ENCODE measurements around the gene SLC7A7. TPM values are rescaled to one million over a fixed set of nuclear protein-coding genes. Genes with fewer than 3 reads are reported as not detected.
"Not testable (repeated sequence)": the region's sequence is repeated elsewhere in the genome, so short reads cannot be mapped to it uniquely, and the experiment has no call there.

SLC7A7 gene
- polyA plus RNA-seq, 12 donors, result 14.0 to 34.9 (median 26.6) TPM; not detected in 1

DNA sequence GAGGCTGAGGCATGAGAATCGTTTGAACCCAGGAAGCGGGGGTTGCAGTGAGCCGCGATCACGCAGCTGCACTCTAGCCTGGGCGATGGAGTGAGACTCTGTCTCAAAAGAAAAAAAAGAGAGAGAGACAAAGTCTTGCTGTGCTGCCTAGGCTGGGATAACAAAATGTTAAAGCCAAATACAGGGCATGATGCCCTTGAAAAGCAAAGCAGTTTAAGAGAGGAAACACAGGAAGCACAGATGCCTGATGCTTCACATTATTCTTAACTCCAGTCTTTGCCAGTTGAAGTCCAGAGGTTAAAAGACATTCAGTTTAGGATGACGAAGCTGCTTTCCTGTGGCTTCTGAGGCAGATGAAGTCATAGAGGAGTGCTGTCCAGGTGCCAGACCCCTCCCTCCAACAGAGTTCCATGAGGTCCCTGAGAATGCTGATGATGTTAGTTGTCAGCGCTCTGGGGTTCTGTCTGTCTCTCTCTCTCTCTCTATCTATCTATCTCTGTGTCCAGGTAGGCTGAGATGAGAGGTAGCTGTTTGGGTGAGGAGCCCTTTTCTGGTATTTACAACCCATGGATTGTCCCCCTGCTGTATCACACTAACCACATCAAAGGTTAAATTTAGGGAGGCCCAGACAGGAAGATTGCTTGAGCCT lies 9.6 kb upstream of the SLC7A7 start:
- DNase-seq, result no peak

DNA sequence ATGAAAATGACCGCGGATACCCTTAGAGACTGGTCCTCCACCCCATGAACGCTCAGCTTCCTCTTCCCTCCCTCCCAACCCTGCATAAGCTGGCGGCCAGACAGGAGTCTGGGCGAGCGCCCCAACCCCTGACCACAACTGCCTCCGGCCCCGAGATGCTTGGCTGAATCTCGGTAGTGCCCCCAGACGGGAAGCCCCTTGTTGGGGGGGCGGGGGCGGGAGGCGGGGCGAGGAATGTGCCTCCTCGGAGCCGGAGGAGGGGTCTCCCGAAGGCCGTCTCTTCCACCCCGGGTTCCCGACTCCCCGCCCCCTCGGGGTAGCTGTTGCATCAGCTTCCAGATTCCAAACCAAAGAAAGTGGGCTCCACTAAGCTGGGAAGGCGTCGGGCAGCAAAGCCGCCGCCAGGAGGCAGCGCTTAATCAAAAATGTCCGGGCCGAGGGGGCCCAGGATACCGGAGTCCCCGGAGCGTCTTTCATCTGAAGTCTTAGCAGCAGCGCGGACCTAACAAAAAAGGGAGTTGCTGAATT lies 7.4 kb upstream of the SLC7A7 start:
- DNase-seq, result peak; percentile 90

DNA sequence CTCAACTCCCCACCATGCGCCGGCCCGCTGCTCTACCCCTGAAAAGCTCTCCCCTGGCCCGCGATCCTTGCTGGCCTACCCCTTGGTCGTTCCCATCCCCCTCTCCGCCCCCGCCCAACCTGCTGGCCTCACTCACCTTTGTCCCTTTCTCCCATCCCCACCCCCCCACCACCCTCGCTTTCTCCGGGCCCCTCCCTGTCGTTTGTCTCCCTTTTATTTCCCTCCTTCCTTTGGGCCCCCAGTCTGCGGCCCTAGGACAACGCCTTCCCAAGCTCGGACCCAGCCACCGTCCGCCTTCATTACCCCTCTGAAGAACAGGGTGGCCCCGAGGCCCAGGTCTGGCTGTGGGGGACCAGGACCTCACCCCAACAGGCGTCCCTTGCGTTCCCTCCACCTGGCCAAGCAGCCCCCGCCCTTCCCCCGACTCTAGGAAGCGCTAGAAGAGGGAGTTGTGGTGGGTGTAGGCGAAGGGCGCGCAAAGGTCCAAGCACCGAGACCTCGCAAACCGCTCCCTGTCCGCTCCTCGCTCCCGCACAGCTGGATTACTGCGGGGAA lies 6.9 kb upstream of the SLC7A7 start:
- no peak for DNase-seq

DNA sequence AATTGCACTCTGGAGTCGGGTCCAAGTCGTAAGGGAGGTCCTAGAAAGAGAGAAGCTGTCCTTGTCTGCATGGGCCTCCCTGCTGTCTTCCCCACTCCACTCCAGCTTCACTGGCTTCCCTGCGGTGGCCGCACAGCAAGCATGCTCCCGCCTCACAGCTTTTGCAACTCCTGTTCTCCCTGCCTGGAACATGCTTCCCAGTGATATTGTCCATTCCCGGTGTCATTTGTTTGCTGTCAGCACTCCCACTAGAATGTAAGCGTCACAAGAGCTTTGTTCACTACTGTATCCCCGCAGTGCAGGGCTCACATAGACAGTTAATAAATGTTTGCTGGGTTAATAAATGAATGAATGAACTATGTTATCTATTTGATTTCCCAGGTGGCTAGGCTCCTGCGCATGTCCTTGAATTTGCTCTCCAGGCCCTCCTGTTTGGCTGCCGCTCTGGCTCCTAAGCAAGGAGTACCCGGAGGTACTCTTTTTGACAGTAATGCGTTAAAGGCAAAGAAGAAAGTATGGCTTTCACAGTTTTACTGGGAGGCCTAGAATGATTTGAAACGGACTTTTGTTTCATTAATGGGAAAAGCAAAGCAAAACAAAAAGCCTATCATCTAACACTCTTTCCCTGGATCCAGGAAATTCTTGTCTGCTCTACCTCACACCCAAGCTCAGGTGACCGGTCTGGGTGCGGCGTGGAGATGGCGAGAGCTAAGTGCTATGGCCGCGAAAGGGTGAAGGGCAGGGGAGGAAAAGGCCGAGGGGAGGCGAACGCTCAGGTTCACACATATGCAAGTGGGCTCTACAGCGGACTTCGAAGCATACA lies 6.2 kb upstream of the SLC7A7 start:
- DNase-seq, result no peak

DNA sequence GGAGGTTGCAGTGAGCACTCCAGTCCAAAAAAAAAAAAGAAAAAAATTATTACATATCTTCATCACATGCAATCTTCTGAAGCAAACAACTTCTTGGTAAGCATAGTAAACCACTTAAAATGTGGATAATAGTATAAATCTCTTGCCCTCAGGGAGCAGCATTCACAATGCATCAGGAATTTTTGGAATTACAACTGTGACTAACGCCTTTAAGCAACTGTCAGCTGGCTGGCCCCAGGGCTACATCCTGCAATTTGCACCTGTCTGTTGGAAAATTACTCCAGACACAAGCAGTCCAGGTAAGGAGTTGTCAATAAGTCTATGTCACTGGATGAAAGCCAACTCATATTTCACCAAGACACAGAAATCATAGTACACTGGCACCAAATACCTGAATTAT lies 5.5 kb upstream of the SLC7A7 start:
- no peak for DNase-seq

DNA sequence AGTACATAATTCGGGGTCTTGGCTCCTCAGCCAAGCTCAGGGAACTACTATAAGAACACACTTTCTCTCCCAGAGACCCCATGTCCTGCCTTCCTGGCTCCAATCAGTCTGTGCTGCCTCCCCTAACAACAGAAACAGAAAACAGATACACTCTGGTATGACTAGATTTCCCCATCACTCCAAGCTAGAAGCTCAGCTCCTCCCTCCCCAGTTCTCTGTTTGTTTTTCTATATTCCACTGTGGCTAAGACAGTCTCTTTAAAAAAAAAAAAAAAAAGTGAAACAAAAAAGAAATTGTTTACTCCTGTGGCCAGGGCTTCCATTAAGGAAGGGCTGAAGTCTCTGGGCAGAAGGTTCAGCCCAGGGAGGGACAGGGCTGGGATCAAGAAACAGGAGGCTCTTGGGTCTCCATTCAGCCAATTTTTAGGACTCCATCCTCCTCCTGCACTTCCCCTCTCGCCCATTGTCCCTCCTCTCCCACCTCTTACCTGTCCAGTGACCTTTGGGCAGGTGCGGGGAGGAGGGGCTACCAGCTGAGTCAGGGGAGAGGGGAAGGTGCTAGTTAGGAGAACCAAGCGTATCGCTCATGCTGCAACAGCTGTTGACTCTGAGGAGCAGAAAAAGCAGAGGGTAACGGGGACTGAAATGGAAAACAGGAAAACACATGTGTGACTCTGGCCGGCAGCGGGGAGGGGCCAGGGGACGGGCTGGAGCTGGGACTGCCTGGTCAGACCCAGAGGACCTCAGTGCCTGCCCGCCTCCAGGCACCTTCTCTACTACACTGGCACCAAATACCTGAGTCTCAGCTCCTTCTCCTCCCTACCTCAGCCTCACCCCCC lies 4.1 kb upstream of the SLC7A7 start:
- DNase-seq, result no peak

DNA sequence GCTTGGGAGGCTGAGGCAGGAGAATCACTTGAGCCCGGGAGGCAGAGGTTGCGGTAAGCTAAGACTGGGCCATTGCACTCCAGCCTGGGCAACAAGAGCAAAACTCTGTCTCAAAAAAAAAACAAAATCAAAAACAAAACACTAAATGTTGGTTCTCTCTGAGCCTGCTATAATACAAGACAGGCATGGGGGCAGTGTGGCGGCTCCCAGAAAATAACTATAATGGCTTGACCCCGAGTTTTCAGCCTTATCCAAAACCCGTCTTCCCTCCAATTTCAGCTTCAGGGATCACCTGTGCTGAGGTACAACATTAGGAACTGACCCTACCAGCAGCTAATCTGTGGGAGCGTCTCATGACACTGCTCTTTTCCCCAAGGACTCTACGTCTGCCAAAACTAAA lies 862 bp downstream of the SLC7A7 start:
- DNase-seq, result no peak

DNA sequence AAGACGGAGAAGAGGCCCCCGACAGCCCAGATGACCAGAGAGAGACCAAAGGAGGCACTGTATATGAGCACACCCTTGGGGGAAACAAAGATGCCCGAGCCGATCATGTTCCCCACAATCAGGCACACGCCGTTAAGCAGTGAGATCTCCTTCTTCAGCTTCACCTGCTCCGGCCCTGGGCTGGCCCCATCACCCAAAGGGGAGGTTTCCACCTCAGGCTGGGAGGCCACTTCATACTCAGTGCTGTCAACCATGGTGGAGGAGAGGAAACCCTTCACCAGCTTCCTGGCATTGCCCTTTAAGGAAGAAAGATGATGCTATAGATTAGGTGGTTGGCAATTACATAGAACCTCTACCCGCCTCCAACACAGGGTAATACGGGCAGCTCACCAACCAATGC lies 2.1 kb downstream of the SLC7A7 start:
- no peak for DNase-seq

DNA sequence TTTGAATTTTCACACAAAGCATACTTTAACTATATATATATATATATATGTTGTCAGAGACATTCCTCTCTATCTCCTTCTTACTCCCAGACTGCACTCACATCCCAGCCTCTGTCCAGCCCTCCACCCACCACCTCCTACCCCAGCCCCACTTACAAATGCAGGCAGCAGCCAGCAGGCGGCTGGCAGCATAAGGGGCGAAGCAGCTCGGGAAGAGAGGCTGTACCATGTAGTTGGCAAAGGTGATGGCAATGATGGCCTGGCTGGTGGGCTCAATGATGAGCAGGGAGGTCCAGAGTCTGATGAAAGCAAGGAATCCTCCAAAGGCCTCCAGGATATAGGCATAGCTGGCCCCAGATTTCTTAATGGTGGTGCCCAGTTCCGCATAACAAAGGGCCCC lies 2.5 kb downstream of the SLC7A7 start:
- no peak for DNase-seq

DNA sequence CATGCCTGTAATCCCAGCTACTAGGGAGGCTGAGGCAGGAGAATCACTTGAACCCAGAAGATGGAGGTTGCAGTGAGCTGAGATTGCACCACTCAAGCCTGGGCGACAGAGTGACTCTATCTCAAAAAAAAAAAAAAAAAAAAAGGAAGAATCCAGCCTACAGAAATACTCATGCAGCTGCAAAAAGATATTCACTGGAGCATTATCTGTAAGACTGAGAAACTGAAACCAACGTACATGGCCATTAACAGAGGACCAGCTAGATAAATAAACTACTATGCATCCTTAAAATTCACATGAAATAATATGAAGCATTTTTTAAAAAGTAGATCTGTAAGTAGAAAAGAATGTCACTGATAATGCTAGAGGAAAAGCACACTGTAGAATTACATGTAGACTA lies 3.5 kb downstream of the SLC7A7 start:
- DNase-seq, result no peak

DNA sequence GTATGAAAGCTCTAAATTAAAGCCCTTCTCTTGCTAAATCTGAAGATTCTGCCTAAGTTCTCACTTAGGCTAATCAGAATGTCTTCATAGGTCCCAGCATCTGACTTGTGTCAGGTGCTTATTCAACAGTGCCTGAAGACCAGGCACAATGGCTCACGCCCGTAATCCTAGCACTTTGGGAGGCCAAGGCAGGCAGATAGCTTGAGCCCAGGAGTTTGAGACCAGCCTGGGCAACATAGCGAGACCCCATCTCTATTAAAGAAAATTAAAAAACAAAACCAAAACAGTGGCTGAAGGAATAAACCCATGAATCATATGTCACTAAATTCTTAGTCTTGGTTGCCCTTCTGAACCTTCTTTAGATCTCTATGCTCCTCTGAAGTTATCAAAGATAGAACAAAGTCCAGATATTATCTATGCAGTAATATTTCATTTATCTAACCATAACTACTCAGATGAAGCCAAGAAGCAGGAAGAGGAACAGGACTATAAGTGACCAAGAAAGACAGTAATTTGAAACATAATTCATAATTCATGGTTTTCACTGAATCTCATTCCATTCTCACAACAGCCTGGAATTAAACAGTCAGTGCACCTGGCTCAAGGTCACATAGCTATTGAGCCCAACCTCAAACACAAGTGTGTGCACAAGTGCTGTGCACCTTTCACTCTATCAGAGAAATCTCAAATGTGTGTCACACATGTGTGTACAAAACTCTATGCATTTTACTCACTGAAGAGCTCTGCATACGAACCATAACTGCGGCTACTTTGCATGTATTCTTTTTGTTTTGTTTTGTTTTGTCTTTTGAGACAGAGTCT lies 6.6 kb downstream of the SLC7A7 start:
- no peak for DNase-seq

DNA sequence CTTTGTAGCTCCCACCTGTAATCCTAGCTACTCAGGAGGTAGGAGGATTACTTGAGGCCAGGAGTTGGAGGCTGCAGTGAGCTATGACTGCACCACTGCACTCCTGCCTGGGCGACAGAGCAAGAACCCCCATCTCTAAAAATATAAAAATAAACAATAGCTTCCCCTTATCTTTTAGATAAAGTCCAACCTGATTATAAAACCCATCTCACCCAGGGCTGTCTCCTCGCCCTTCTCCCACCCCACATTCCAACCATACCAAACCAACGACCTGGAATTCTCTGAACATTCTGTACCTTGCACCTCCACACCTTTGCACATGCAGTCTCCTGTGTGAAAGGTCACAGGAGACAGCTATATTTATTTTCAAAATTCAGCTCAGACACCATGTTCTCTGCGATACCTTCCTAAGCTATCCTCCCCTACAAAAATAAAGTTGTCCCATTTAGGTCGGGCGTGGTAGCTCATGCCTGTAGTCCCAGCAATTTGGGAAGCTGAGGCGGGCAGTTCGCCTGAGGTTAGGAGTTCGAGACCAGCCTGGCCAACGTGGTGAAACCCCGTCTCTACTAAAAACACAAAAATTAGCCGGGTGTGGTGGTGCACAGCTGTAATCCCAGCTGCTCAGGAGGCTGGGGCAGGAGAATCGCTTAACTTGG lies 7.7 kb downstream of the SLC7A7 start:
- no peak for DNase-seq

DNA sequence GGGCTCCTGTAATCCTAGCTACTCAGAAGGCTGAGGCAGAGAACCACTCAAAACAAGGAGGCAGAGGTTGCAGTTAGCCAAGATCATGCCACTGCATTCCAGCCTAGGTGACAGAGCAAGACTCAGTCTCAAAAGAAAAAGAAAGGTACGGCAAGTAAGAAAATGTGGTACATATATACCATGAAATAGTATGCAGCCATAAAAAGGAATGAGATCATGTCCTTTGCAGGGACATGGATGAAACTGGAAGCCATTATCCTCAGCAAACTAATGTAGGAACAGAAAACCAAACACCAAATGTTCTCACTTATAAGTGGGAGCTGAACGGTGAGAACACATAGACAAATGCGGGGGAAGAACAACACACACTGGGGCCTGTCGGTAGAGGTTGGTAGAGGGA lies 10.0 kb downstream of the SLC7A7 start:
- not testable (repeated sequence) for DNase-seq

DNA sequence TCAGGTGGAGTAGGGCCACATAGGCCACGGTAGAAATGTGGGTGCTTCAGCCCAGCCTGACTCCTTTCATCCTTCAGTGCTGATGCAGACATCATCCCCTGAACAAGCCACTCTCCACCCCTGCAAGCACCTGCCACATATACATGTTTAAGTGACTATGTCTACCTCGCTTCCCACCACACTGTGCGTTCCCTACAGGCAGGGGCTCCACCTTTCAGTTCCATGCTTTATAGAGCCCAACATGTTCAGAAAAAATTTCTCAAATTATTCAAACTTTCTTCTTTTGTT lies 11.6 kb downstream of the SLC7A7 start:
- DNase-seq, result no peak

DNA sequence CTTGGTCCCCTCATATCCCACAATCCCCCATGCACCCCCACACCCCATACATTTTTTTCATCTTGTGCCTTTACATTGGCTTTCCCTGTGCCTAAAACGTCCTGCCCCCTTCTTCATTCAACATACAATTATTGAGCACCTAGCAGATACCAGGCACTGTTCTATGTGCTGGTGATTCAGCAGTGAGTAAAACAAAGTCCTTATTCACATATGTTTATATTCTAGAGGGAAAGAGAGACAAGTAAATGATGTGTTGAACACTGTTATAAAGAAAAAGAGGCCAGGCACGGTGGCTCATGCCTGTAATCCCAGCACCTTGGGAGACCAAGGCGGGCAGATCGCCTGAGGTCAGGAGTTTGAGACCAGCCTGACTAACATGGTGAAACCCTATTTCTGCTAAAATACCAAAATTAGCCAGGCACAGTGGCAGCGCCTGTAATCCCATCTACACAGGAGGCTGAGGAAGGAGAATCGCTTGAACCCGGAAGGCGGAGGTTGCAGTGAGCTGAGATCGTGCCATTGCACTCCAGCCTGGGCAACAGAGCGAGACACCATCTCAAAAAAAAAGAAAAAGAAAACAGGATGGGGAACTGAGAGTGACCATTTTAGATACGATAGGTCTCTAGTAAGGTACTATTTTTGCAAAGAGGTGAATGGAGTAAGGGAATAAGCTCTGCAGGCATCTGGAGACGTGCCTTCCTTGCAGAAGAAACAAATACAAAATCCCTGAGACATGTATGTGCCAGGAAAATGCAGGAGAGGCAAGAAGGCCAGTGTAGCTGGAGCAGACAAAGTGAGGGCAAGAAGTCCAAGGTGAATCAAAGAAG lies 12.2 kb downstream of the SLC7A7 start:
- DNase-seq, result no peak

DNA sequence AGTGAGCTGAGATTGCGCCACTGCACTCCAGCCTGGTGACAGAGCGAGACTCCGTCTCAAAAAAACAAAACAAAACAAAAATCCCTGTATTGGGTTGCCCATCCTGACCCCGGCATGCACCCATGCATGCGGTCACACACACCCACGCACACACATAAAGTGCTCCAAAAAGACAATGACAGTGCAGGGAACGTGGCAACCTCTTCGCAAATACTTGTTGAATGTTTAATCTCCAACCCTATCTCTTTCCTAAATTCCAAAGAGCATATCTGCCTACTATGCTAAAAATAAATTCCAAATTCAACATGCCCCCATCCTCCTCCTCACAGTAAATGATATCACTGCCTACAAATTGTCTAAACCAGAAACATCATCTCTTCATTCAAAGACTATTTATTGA lies 13.5 kb downstream of the SLC7A7 start:
- DNase-seq, result no peak

DNA sequence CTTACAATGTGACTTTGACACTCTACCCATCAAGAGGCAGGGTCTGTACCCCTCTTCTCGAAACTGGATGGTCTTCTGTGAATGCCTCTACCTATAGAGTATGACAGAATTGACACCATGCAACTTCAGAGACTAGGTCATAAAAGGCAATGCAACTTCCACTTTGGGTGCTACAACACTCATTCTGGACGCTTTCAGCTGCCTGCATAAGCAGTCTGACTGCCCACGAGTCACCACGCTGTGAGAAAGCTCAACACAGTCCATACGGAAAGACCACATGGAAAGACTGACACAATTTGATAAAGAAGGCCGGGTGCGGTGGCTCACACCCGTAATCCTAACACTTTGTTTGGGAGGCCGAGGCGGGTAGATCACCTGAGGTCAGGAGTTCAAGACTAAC lies 14.9 kb downstream of the SLC7A7 start:
- DNase-seq, result no peak

DNA sequence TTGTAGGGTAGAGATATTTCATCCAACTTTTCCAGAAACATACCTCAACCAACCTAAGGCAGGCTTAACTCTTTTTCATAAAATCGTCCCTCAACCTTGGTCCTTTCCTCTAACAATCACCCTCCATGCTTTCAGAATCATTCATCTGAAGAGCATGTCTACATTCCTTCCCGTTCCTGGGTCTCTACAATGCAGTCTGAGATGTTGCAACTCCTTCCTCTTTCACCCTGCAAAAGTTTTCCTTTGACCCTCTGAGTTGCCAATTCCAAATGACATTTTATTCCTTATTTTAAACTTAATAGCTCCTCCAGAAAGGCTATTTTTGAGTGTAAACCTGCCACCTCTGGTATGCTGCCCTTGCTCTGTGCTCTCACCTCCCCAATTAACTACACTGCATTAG lies 16.7 kb downstream of the SLC7A7 start:
- no peak for DNase-seq

DNA sequence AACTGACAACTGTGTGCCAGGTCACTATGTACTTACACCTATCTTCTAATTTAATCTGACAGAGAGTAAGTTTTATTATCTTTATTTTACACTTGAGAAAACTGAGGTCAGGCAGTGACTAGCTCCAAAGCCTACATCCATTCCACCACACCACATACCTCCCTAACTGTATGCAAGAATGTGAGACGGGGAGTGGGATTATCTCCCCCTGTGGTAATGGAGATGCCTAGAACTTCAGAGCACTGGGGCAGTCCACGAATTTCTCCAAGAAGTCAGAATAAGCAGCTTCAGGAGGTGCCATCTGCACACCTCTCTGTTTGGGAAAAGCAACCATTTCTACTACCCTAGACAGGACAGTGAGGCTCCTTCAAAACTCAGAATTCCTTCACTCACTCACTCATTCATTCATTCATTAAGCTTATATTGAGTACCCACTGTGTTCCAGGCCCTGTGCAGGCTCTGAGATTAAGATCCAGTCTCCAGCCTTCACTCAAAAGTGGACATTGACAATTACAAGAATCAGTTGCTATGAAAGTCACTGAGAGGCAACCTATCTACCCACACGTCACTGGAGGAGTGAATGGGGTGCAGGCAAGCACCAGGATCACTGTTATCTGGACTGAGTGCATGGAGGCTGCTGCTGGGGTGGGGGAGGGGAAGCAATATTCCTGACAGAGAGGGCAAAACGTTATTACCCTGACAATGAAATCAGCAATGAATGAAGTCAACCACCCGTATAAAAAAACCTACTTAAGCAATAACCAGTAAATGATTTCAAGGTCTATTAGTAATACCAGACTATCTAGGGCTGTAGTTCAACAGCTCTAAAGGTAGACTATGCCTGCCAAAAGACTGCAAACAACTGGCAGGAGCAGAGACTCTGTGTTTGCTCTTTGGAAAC lies 18.0 kb downstream of the SLC7A7 start:
- no peak for DNase-seq
